Endothelial cell of umbilical vein (primary cell): Measurements from ENCODE around the gene RINL. TPM values are rescaled to one million over a fixed set of nuclear protein-coding genes. Genes with fewer than 3 reads are reported as not detected.

Source experiments
- BruUV-seq: library from RNA; stranded (reverse); fragments of 400-500 nt; replicated peaks from 2 replicates; lab custom pipeline; 2021; lab: Mats Ljungman, UMichigan
- CTCF ChIA-PET: fragments of 300-600, 350-600 bp; sonication (Branson Sonifier 250); formaldehyde crosslinking; loops from one replicate; lab custom pipeline; 2021; ENCODE audit warnings: antibody characterized with exemption, inconsistent platforms; lab: Charles Lee
- POLR2A ChIA-PET: fragments of 300-600, 350-600 bp; sonication (Branson Sonifier 250); formaldehyde crosslinking; loops from one replicate; lab custom pipeline; 2021; ENCODE audit warnings: antibody characterized with exemption, inconsistent platforms; lab: Charles Lee
- DNase-seq: peaks from one replicate; pipeline ENCODE4 v3.0.0-alpha.2; 2011; ENCODE audit warnings: low read depth, low spot score
- FAIRE-seq: peaks from 2 replicates; lab custom pipeline; 2011; peaks lifted over from hg19 to GRCh38; lab: Jason Lieb, UNC
- H2AFZ ChIP-seq: 2 replicates; pipeline ENCODE4 v1.6.0; 2012; ENCODE audit warnings: low read depth, low read length, control low read depth, inconsistent platforms
- H3K27ac ChIP-seq: 2 replicates; pipeline ENCODE4 v1.5.1; 2011; ENCODE audit warnings: low read depth, mild to moderate bottlenecking, control low read depth, low read length, moderate library complexity; ENCODE audit not compliant: insufficient read depth
- H3K27me3 ChIP-seq, 2 experiments: 2 replicates each; pipeline versions ENCODE4 v1.6.0 to v1.6.1; 2011; ENCODE audit warnings: low read length in 2 of 2, mixed read lengths in 1 of 2; ENCODE audit not compliant: control insufficient read depth in 2 of 2, insufficient read depth in 2 of 2
- H3K36me3 ChIP-seq, 2 experiments: 2 replicates in 1 of 2; 3 replicates in 1 of 2; pipeline ENCODE4 v1.5.1; 2011; ENCODE audit warnings: low read length in 2 of 2, mild to moderate bottlenecking in 1 of 2, moderate library complexity in 1 of 2; ENCODE audit not compliant: control insufficient read depth in 2 of 2, insufficient read depth in 2 of 2; ENCODE audit errors: extremely low read depth in 1 of 2
- H3K4me1 ChIP-seq: 3 replicates; pipeline ENCODE4 v1.5.1; 2011; ENCODE audit warnings: mild to moderate bottlenecking, low read length; ENCODE audit not compliant: control insufficient read depth, insufficient read depth; ENCODE audit errors: extremely low read depth
- H3K4me2 ChIP-seq: 2 replicates; pipeline ENCODE4 v1.6.1; 2011; ENCODE audit warnings: low read length, control low read depth, mixed read lengths; ENCODE audit not compliant: insufficient read depth
- H3K4me3 ChIP-seq, 3 experiments: fragments of 200-600 bp in 1 of 3; sonication (generic), shearing (Covaris generic) in 1 of 3; replicated peaks in 1 of 3; 2 replicates each; pipeline ENCODE4 v1.5.1; 2011 to 2016; ENCODE audit warnings: control low read depth in 3 of 3, low read length in 3 of 3, mild to moderate bottlenecking in 2 of 3, inconsistent platforms in 1 of 3, low read depth in 1 of 3, moderate library complexity in 1 of 3; ENCODE audit not compliant: insufficient read depth in 1 of 3
- H3K79me2 ChIP-seq: 2 replicates; pipeline ENCODE4 v1.6.0; 2012; ENCODE audit warnings: low read length, inconsistent platforms; ENCODE audit not compliant: control insufficient read depth, insufficient read depth
- H3K9ac ChIP-seq: replicated peaks from 2 replicates; pipeline ENCODE3; 2011; ENCODE audit warnings: low read length, control low read depth; ENCODE audit not compliant: insufficient read depth; ENCODE audit errors: extremely low read depth
- H3K9me1 ChIP-seq: replicated peaks from 3 replicates; pipeline ENCODE4 v1.6.0; 2011; ENCODE audit warnings: mild to moderate bottlenecking, low read length; ENCODE audit not compliant: control insufficient read depth, insufficient read depth; ENCODE audit errors: extremely low read depth
- H3K9me3 ChIP-seq: replicated peaks from 2 replicates; pipeline ENCODE4 v1.5.1; 2012; ENCODE audit warnings: low read length, inconsistent platforms; ENCODE audit not compliant: control insufficient read depth, insufficient read depth
- H4K20me1 ChIP-seq: replicated peaks from 2 replicates; pipeline ENCODE3; 2011; ENCODE audit warnings: mild to moderate bottlenecking, low read length; ENCODE audit not compliant: control insufficient read depth, insufficient read depth; ENCODE audit errors: extremely low read depth
- FOS ChIP-seq: IDR thresholded peaks from 2 replicates; pipeline ENCODE4 v1.6.1; 2011; ENCODE audit warnings: mild to moderate bottlenecking, low read length, moderate library complexity, borderline replicate concordance; ENCODE audit not compliant: insufficient read depth
- JUN ChIP-seq: IDR thresholded peaks from 2 replicates; pipeline ENCODE4 v1.6.1; 2011; ENCODE audit warnings: borderline replicate concordance, low read depth; ENCODE audit not compliant: insufficient read length, insufficient read depth
- MAX ChIP-seq: IDR thresholded peaks from 2 replicates; pipeline ENCODE4 v1.6.1; 2011; ENCODE audit not compliant: insufficient read depth, insufficient read length
- MYC ChIP-seq: IDR thresholded peaks from one replicate; pipeline ENCODE4 v1.6.1; 2011; ENCODE audit warnings: mild to moderate bottlenecking, low read depth, low read length
- POLR2A ChIP-seq: IDR thresholded peaks from 2 replicates; pipeline ENCODE4 v1.6.1; 2012; ENCODE audit warnings: low read depth, mild to moderate bottlenecking, control low read depth, low read length
- POLR2AphosphoS5 ChIP-seq: IDR thresholded peaks from 2 replicates; pipeline ENCODE4 v1.6.1; 2012; ENCODE audit warnings: low read depth, mild to moderate bottlenecking, control low read depth, low read length, moderate library complexity; ENCODE audit not compliant: insufficient read depth
- dilution Hi-C: fragments of 300-500 bp; cut with MboI; formaldehyde crosslinking; loops from one replicate; pipeline ENCODE4 v1.15.0; 2019; ENCODE audit warnings: low sequenced_read_pairs; ENCODE audit not compliant: extremely low pct_ligation_motif_present
- intact Hi-C: fragments of 100-400 bp; cut with micrococcal nuclease; formaldehyde crosslinking; loops from one replicate; pipeline ENCODE4 v1.10.0; 2022
- polyA plus RNA-seq, 4 experiments: library from polyadenylated mRNA; depleted of rRNA in 3 of 4; stranded (reverse) in 3 of 4; unstranded in 1 of 4; fragments of >200 nt; gene quantifications; 2 replicates each; pipeline versions ENCODE4 v1.2.1 to v1.2.3, GENCODE V29; 2011 to 2012; ENCODE audit warnings: missing spikeins in 1 of 4
- total RNA-seq: library from RNA; stranded (reverse); gene quantifications from 2 replicates; pipeline ENCODE4 v1.2.3, GENCODE V29; 2021

The RINL gene
- total and polyA plus RNA-seq, 2 donors (not counting 3 experiments of a cell fraction or from before 2014, with no cell fraction given): 5.3 to 10.1 TPM

- Histone ChIP-seq H3K27me3 (no peaks in the 10 kb centered on the region), H3K79me2 (peaks cover 24% of the 10 kb centered on the region), H3K9ac (peak overlapping the region; percentile 82), H3K27ac (peak overlapping the region; percentile 78), H2AFZ (peak overlapping the region; percentile 10), H3K4me1 (peaks cover 34% of the 10 kb centered on the region), H3K9me1 (no peaks in the 10 kb centered on the region), H3K9me3 (no peaks in the 10 kb centered on the region), H4K20me1 (no peaks in the 10 kb centered on the region), H3K4me2 (peak overlapping the region; percentile 72), H3K4me3 (peak overlapping the region in 2 of 3 experiments; percentile 54 to 78), H3K36me3 (peaks cover 7% of the 10 kb centered on the region in 2 experiments)
- peak; percentile 87 for FAIRE-seq
- TF ChIP-seq JUN (no peak), POLR2AphosphoS5 (peak; percentile 90), MAX (peak; percentile 97), FOS (no peak), MYC (peak; percentile 64), POLR2A (peak; percentile 34)
- no TSS peak for BruUV-seq
- peak; percentile 86 for DNase-seq
- CTCF ChIA-PET: interaction anchor here (1.0 to 2.8 kb wide), 7 partner anchors 12 to 82 kb away, joined by 3 to 19 read pairs (median 5); partner anchors contain the start of gene NFKBIB
- dilution Hi-C loops (no loop called here), intact Hi-C loops (loop anchor here (1.0 to 10.0 kb wide), 2 partner anchors 11 to 207 kb away; partner anchors contain the start of gene ACTN4)
- POLR2A ChIA-PET: interaction anchor here (0.7 to 0.9 kb wide), 2 partner anchors 20 to 48 kb away, joined by 3 read pairs; partner anchors contain the start of genes ECH1, NFKBIB and SIRT2
Measured at GRCh38 chr19:38851622-38852230, 26.3 kb downstream of the RINL start.
